Hepatocyte (in vitro differentiated cells): ENCODE data around the gene ZNF579. TPM values are rescaled to one million over a fixed set of nuclear protein-coding genes. Genes with fewer than 3 reads are reported as not detected.

ENCODE experiments used
- DNase-seq: peaks from one replicate; pipeline ENCODE4 v3.0.0-alpha.2; 2016; ENCODE audit warnings: low spot score
- H2AFZ ChIP-seq: fragments of 200-600 bp; sonication (generic); 2 replicates; pipeline ENCODE4 v1.6.0; 2016; ENCODE audit warnings: antibody characterized with exemption, mild to moderate bottlenecking
- H3K27ac ChIP-seq: fragments of 200-600 bp; sonication (generic); 2 replicates; pipeline ENCODE4 v1.5.1; 2016; ENCODE audit warnings: mild to moderate bottlenecking
- H3K27me3 ChIP-seq: fragments of 200-600 bp; sonication (generic); 2 replicates; pipeline ENCODE4 v1.6.1; 2016
- H3K36me3 ChIP-seq: fragments of 200-600 bp; sonication (generic); replicated peaks from 2 replicates; pipeline ENCODE4 v1.5.1; 2016; ENCODE audit warnings: low read depth; ENCODE audit not compliant: insufficient read depth
- H3K4me1 ChIP-seq: fragments of 200-600 bp; sonication (generic); 2 replicates; pipeline ENCODE4 v1.5.1; 2016; ENCODE audit warnings: mild to moderate bottlenecking, moderate library complexity; ENCODE audit not compliant: insufficient read depth
- H3K4me2 ChIP-seq: fragments of 200-600 bp; sonication (generic); 2 replicates; pipeline ENCODE4 v1.6.0; 2016
- H3K4me3 ChIP-seq: fragments of 200-600 bp; sonication (generic); 2 replicates; pipeline ENCODE4 v1.5.1; 2016; ENCODE audit warnings: mild to moderate bottlenecking
- H3K79me2 ChIP-seq: fragments of 200-600 bp; sonication (generic); 2 replicates; pipeline ENCODE4 v1.6.0; 2017; ENCODE audit warnings: mild to moderate bottlenecking
- H3K9me2 ChIP-seq: fragments of 200-600 bp; sonication (generic); replicated peaks from 2 replicates; pipeline ENCODE4 v1.6.0; 2017; ENCODE audit warnings: mild to moderate bottlenecking; ENCODE audit not compliant: insufficient read depth
- H3K9me3 ChIP-seq: fragments of 200-600 bp; sonication (generic); 2 replicates; pipeline ENCODE4 v1.5.1; 2016; ENCODE audit warnings: low read depth, mild to moderate bottlenecking
- H4K20me1 ChIP-seq: fragments of 200-600 bp; sonication (generic); 2 replicates; pipeline ENCODE4 v1.6.0; 2016; ENCODE audit warnings: mild to moderate bottlenecking; ENCODE audit not compliant: insufficient read depth, poor library complexity, severe bottlenecking
- CTCF ChIP-seq: fragments of 200-600 bp; sonication (generic); IDR thresholded peaks from 2 replicates; pipeline ENCODE4 v1.5.1; 2016; ENCODE audit warnings: antibody characterized with exemption, mild to moderate bottlenecking; ENCODE audit not compliant: poor library complexity
- EZH2 ChIP-seq: fragments of 200-600 bp; sonication (generic); IDR thresholded peaks from 2 replicates; pipeline ENCODE4 v1.6.1; 2016; ENCODE audit warnings: antibody characterized with exemption, mild to moderate bottlenecking, borderline replicate concordance
- EZH2phosphoT487 ChIP-seq: fragments of 200-600 bp; sonication (generic); IDR thresholded peaks from one replicate; pipeline ENCODE4 v1.6.1; 2018; ENCODE audit warnings: antibody characterized with exemption, mild to moderate bottlenecking, low read depth, moderate library complexity; ENCODE audit not compliant: unreplicated experiment, severe bottlenecking
- WGBS: methylation state at CpG from one replicate; pipeline ENCODE4 v1.1.6; 2016; ENCODE audit warnings: low lambda C conversion rate; ENCODE audit errors: missing lambda C conversion rate; 5-methylcytosine and 5-hydroxymethylcytosine counted together
- polyA plus RNA-seq: library from polyadenylated mRNA; unstranded; fragments of >200 nt; fragmentation: Nextera tagmentation; extraction: Ambion mirVana; gene quantifications from 2 replicates; pipeline ENCODE4 v1.2.1, GENCODE V29; 2016
- total RNA-seq: library from RNA; depleted of rRNA; stranded (reverse); fragments of >200 nt; gene quantifications from 2 replicates; pipeline ENCODE4 v1.2.3, GENCODE V29; 2014

ZNF579 gene
- total and polyA plus RNA-seq, 2 experiments from 2014 or later = 5.1 to 14.8 TPM

GRCh38 chr19:55597501-55597921 lies 16.9 kb upstream of the ZNF579 start:
- Histone ChIP-seq H3K4me3 (no peak overlapping the region), H3K27me3 (no peaks in the 10 kb centered on the region), H3K9me2 (no peaks in the 10 kb centered on the region), H3K4me1 (peaks cover 6% of the 10 kb centered on the region), H3K27ac (no peak overlapping the region), H2AFZ (no peak overlapping the region), H3K36me3 (no peaks in the 10 kb centered on the region), H3K9me3 (no peaks in the 10 kb centered on the region), H3K4me2 (no peak overlapping the region), H4K20me1 (no peaks in the 10 kb centered on the region), H3K79me2 (peaks cover 5% of the 10 kb centered on the region)
- TF ChIP-seq CTCF (no peak), EZH2 (no peak), EZH2phosphoT487 (no peak)
- 98% methylated on average over 27 of the region's 30 CpGs for WGBS
- no peak for DNase-seq

GRCh38 chr19:55596304-55596703 lies 15.7 kb upstream of the ZNF579 start:
- DNase-seq = no peak
- no peak overlapping the region for H3K4me3 ChIP-seq
- no peaks in the 10 kb centered on the region for H3K9me2 ChIP-seq
- H3K4me2 ChIP-seq = no peak overlapping the region
- no peak for TF ChIP-seq EZH2
- TF ChIP-seq CTCF = no peak
- TF ChIP-seq EZH2phosphoT487 = no peak
- no peaks in the 10 kb centered on the region for H3K9me3 ChIP-seq
- peaks cover 5% of the 10 kb centered on the region for H3K79me2 ChIP-seq
- no peak overlapping the region for H2AFZ ChIP-seq
- no peak overlapping the region for H3K27ac ChIP-seq
- no peaks in the 10 kb centered on the region for H3K36me3 ChIP-seq
- WGBS = 98% methylated on average over 3 of the region's 3 CpGs
- H4K20me1 ChIP-seq = no peaks in the 10 kb centered on the region
- H3K27me3 ChIP-seq = no peaks in the 10 kb centered on the region
- peaks cover 6% of the 10 kb centered on the region for H3K4me1 ChIP-seq

- Histone ChIP-seq H3K79me2 (no peaks in the 10 kb centered on the region), H4K20me1 (no peaks in the 10 kb centered on the region), H3K9me2 (no peaks in the 10 kb centered on the region), H3K27ac (no peak overlapping the region), H3K9me3 (no peaks in the 10 kb centered on the region), H3K27me3 (no peaks in the 10 kb centered on the region), H3K36me3 (no peaks in the 10 kb centered on the region), H2AFZ (no peak overlapping the region), H3K4me3 (no peak overlapping the region), H3K4me2 (no peak overlapping the region), H3K4me1 (no peaks in the 10 kb centered on the region)
- no peak for DNase-seq
- 91% methylated on average over 4 of the region's 4 CpGs for WGBS
- TF ChIP-seq EZH2 = no peak
- no peak for TF ChIP-seq EZH2phosphoT487
- no peak for TF ChIP-seq CTCF
Observed at GRCh38 chr19:55594996-55595545, 14.4 kb upstream of the ZNF579 start.
